Stimulated activated naive CD8-positive, alpha-beta T cell treated with anti-CD3 and anti-CD28 coated beads, Interleukin-15, amount 100 ng/mL, for 72 hours (primary cell): ENCODE measurements around the gene HBA2.
"Not testable (repeated sequence)": the region's sequence is repeated elsewhere in the genome, so short reads cannot be mapped to it uniquely, and the experiment has no call there.

Source experiments
- ATAC-seq: fragments of 150-1000 bp; cut with Tn5 transposase; 2 replicates; pipeline ENCODE4 v1.10.0; 2021; ENCODE audit warnings: mild to moderate bottlenecking, moderate library complexity
- DNase-seq, 2 donors: peaks; one replicate each; pipeline ENCODE4 v3.0.0; 2021 to 2022
- H3K27ac Mint-ChIP-seq, 2 donors: one replicate each; pipeline ENCODE4 v1.8.0; 2022; ENCODE audit warnings: mild to moderate bottlenecking in 2 of 2, mixed read lengths in 2 of 2, moderate library complexity in 2 of 2
- H3K27me3 Mint-ChIP-seq: one replicate; pipeline ENCODE4 v1.8.0; 2022; ENCODE audit warnings: mixed read lengths
- H3K4me1 Mint-ChIP-seq: one replicate; pipeline ENCODE4 v1.8.0; 2022; ENCODE audit warnings: mild to moderate bottlenecking, mixed read lengths
- H3K4me3 Mint-ChIP-seq, 2 donors: one replicate each; pipeline ENCODE4 v1.8.0; 2022; ENCODE audit warnings: mild to moderate bottlenecking in 2 of 2, mixed read lengths in 2 of 2, moderate library complexity in 1 of 2
- H3K9me3 Mint-ChIP-seq, 2 donors: one replicate each; pipeline ENCODE4 v1.8.0; 2022; ENCODE audit warnings: mixed read lengths in 2 of 2

Gene HBA2

DNA sequence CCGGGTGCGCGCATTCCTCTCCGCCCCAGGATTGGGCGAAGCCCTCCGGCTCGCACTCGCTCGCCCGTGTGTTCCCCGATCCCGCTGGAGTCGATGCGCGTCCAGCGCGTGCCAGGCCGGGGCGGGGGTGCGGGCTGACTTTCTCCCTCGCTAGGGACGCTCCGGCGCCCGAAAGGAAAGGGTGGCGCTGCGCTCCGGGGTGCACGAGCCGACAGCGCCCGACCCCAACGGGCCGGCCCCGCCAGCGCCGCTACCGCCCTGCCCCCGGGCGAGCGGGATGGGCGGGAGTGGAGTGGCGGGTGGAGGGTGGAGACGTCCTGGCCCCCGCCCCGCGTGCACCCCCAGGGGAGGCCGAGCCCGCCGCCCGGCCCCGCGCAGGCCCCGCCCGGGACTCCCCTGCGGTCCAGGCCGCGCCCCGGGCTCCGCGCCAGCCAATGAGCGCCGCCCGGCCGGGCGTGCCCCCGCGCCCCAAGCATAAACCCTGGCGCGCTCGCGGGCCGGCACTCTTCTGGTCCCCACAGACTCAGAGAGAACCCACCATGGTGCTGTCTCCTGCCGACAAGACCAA, at the start of gene HBA2:
Gene HBA2, plus strand, starts transcription at position 503 of the 568 bp plus-strand sequence. Its CDS starts 37 bp downstream, at position 540.
- peak within 1 kb of the TSS in 1 of 2 donors; percentile 34 for H3K27ac Mint-ChIP-seq
- peak within 1 kb of the TSS; percentile 56 to 63 for H3K4me3 Mint-ChIP-seq
- H3K4me1 Mint-ChIP-seq, result peaks cover 37% of the 10 kb centered on the region
- DNase-seq, H3K9me3 Mint-ChIP-seq: not testable (repeated sequence)
- H3K27me3 Mint-ChIP-seq, result peaks cover 83% of the 10 kb centered on the region
- ATAC-seq, result peak; percentile 54

DNA sequence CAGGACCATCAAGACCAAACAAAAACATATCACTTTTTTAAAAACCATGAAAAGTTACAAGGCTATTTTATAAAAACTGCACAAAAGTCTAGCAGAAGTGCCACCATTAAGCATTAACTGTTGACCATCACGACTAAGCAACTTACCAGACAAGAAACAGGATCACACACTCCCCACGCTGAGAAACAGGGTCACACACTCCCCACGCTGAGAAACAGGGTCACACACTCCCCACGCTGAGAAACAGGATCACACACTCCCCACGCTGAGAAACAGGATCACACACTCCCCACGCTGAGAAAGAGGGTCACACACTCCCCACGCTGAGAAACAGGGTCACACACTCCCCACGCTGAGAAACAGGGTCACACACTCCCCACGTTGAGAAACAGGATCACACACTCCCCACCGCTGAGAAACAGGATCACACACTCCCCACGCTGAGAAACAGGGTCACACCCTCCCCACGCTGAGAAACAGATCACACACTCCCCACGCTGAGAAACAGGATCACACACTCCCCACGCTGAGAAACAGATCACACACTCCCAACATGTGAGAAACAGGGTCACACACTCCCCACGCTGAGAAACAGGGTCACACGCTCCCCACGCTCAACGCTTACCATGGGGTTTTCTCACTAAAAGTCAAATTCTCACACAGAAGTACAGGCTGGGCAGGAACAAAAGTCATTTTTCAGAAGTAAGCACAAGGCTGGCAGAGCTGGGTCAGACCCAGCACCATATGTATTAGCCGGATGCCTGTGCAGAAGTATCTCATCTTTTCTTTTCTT, 48.9 kb upstream of the HBA2 start:
- not testable (repeated sequence) for H3K4me1 Mint-ChIP-seq, DNase-seq, H3K27ac Mint-ChIP-seq, H3K9me3 Mint-ChIP-seq, ATAC-seq, H3K27me3 Mint-ChIP-seq, H3K4me3 Mint-ChIP-seq

DNA sequence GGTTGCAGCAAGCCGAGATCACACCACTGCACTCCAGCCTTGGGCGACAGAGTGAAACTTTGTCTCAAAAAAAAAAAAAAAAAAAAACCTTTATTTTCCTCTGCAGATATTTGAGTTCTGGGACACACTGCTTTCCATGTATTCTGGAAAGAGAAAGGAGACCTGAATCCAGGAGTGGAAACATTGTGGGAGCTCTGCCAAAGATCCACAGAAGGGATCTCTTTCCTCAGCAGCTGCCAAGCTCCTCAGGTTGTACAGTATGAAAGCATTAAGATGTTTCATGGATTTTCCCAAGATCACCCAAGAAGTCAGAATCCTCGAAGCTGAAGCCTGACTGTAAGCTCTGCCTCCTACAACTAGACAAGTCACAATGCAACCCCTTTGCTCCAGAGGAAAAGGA, 47.7 kb upstream of the HBA2 start:
- Mint-ChIP-seq H3K27me3 (no peaks in the 10 kb centered on the region), H3K27ac (no peak overlapping the region), H3K4me3 (no peak overlapping the region), H3K4me1 (peaks cover 18% of the 10 kb centered on the region), H3K9me3 (no peaks in the 10 kb centered on the region)
- ATAC-seq (no peak), DNase-seq (no peak)

DNA sequence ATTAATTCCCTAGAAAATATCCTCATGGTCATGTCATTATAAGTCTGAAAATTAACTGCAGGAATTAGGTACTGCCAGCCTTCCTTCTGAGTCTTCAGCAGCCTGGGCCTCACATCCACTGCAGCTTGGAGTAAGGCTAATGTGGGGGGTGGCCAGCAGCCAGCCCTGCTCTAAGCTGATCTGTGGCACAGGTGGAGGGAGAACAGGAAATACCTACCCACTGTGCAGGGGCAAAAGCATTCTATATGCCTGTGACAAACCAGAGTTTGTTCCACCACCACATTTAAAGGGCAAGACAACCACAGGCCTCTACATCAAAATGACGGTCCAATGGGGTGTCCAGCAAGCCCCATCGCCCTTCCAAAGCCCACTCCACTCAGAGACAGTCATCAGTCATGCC, 43.6 kb upstream of the HBA2 start:
- Mint-ChIP-seq H3K27me3 (no peaks in the 10 kb centered on the region), H3K4me3 (no peak overlapping the region), H3K27ac (no peak overlapping the region), H3K9me3 (no peaks in the 10 kb centered on the region), H3K4me1 (peaks cover 44% of the 10 kb centered on the region)
- DNase-seq (no peak), ATAC-seq (peak; percentile 63)

- DNase-seq (no peak), ATAC-seq (peak; percentile 40)
- Mint-ChIP-seq H3K9me3 (no peaks in the 10 kb centered on the region), H3K27ac (no peak overlapping the region), H3K27me3 (no peaks in the 10 kb centered on the region), H3K4me3 (no peak overlapping the region), H3K4me1 (peaks cover 56% of the 10 kb centered on the region)
Observed at GRCh38 chr16:130533-131173, 42.0 kb upstream of the HBA2 start.

DNA sequence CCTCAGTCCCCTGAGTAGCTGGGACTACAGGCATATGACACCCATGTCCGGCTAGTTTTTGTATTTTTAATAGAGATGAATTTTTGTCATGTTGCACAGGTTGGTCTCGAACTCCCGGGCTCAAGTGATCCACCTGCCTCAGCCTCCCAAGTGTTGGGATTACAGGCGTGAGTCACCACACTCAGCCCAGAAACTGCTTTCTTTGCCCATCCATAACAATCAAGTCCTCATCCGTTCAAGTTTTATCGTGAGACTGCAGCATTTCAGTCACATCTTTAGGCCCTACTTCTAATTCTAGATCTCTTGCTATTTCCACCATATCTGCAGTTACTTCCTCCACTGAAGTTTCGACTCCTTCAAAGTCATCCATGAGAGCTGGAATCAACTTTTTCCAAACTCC, 40.6 kb upstream of the HBA2 start:
- Mint-ChIP-seq H3K9me3 (no peaks in the 10 kb centered on the region), H3K4me3 (no peak overlapping the region), H3K4me1 (peaks cover 60% of the 10 kb centered on the region), H3K27me3 (no peaks in the 10 kb centered on the region), H3K27ac (peak overlapping the region in 1 of 2 donors; percentile 14)
- ATAC-seq (no peak), DNase-seq (no peak)

- DNase-seq (no peak), ATAC-seq (no peak)
- Mint-ChIP-seq H3K27ac (no peak overlapping the region), H3K4me3 (no peak overlapping the region), H3K9me3 (no peaks in the 10 kb centered on the region), H3K4me1 (peaks cover 72% of the 10 kb centered on the region), H3K27me3 (no peaks in the 10 kb centered on the region)
Observed at GRCh38 chr16:133716-134115, 39.0 kb upstream of the HBA2 start.

DNA sequence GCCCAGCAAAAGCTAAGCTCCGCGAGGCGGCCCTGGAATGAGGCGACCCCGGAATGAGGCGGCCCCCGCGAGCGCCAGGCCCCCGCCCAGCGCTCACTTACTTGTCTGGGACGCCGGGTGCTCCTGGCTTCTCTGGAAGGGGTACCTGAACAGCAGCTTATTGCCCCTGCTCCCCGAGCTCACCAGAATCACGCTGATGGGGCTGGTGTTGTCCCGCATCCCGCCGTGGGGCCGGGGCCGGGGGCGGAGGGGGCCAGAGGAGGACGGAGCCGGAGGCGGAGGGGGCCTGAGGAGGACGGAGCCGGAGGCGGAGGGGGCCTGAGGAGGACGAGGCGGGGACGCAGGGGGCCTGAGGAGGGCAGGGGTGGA, 34.6 kb upstream of the HBA2 start:
- H3K4me3 Mint-ChIP-seq, result peak overlapping the region; percentile 85 to 89
- peak overlapping the region; percentile 78 to 81 for H3K27ac Mint-ChIP-seq
- no peaks in the 10 kb centered on the region for H3K9me3 Mint-ChIP-seq
- peak; percentile 39 for ATAC-seq
- DNase-seq, result peak; percentile 44 to 45
- peaks cover 48% of the 10 kb centered on the region for H3K4me1 Mint-ChIP-seq
- peaks cover under 1% of the 10 kb centered on the region for H3K27me3 Mint-ChIP-seq

- Mint-ChIP-seq H3K27me3 (peaks cover 21% of the 10 kb centered on the region), H3K4me1 (peaks cover 25% of the 10 kb centered on the region), H3K9me3 (no peaks in the 10 kb centered on the region), H3K4me3 (no peak overlapping the region), H3K27ac (no peak overlapping the region)
- ATAC-seq (no peak), DNase-seq (no peak)
Observed at GRCh38 chr16:140175-140857, 32.4 kb upstream of the HBA2 start.

DNA sequence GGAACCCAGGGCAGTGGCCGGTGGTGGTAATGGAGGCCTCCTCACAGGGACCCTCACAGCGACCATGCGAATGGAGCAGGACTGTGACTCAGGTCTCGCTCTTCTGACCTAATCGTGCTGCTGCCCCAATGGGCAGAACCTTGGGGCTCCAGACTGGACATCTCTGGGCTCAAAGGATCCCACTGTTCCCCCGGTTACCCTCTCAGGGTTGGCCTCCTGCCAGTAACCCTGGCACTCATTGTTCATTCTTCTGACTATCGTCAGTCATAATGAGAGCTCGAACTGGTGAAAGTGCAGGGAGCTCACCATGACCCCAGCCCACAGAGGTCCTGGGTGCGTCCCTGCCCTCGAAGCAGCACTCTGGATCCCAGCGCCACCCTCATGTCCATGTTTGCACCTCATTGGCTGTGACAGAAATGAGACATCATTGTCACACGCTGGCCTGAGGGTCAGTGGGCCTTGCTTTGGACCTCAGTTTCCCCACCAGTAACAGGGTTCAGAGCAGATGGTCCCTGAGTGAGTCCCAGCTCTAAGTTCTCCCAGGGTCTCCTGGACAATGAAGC, 30.2 kb upstream of the HBA2 start:
- Mint-ChIP-seq H3K27ac (no peak overlapping the region), H3K27me3 (peaks cover 21% of the 10 kb centered on the region), H3K4me3 (no peak overlapping the region), H3K9me3 (no peaks in the 10 kb centered on the region), H3K4me1 (peaks cover 13% of the 10 kb centered on the region)
- ATAC-seq (no peak), DNase-seq (no peak)

GRCh38 chr16:143047-143446, 29.6 kb upstream of the HBA2 start:
- H3K9me3 Mint-ChIP-seq, result no peaks in the 10 kb centered on the region
- no peak for ATAC-seq
- DNase-seq, result no peak
- H3K27me3 Mint-ChIP-seq, result peaks cover 21% of the 10 kb centered on the region
- peaks cover 7% of the 10 kb centered on the region for H3K4me1 Mint-ChIP-seq
- H3K27ac Mint-ChIP-seq, result no peak overlapping the region
- H3K4me3 Mint-ChIP-seq, result no peak overlapping the region

GRCh38 chr16:143456-143855, 29.2 kb upstream of the HBA2 start:
- H3K4me1 Mint-ChIP-seq, result peaks cover 6% of the 10 kb centered on the region

DNA sequence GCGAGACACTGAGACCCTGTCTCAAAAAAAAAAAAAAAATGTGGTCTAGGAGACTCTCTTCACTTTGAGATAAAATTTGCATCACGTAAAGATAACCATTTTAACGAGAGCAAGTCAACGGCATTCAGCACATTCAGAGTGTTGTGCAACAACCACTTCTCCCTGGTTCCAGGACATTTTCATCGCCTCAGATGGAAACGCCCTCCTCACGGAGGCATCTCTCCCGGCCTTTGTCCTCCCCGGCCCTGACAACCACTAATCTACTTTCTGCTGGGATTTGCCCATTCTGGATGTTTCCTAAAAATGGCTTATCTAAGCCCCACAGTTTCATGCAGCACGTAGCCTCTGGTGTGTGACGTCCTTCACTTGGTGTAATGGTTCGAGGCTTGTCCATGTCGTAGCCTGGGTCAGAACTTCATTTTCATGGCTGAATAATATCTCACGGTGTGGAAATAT, 27.9 kb upstream of the HBA2 start:
- H3K4me3 Mint-ChIP-seq, result no peak overlapping the region
- H3K4me1 Mint-ChIP-seq, result no peaks in the 10 kb centered on the region
- DNase-seq (no peak), ATAC-seq (no peak)
- H3K9me3 Mint-ChIP-seq, result no peaks in the 10 kb centered on the region
- peaks cover 33% of the 10 kb centered on the region for H3K27me3 Mint-ChIP-seq
- H3K27ac Mint-ChIP-seq, result peak overlapping the region in 1 of 2 donors; percentile 3

More at GRCh38 chr16:143456-143855, 29.2 kb upstream of the HBA2 start:
- no peak overlapping the region for H3K4me3 Mint-ChIP-seq
- H3K27me3 Mint-ChIP-seq, result peaks cover 21% of the 10 kb centered on the region
- ATAC-seq, result no peak
- DNase-seq, result no peak
- no peaks in the 10 kb centered on the region for H3K9me3 Mint-ChIP-seq
- peak overlapping the region in 1 of 2 donors; percentile 13 for H3K27ac Mint-ChIP-seq

DNA sequence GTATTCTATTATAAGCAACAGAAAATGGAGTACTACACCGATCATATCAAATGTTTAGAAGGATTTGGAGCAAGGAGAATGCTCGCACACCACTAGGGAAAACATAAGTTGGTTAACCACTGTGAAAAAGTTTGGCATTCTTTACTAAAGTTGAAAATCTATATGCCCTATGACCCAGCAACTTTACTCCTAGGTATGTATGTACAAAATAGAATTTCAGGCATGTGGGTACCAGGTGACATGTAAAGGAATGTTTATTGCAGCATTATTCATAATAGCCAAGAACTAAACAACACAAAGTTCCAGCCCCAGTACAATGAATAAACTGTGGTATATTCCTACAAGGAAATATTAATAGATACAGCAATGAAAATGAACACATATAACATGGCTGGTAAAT, 26.0 kb upstream of the HBA2 start:
- Mint-ChIP-seq H3K27ac (no peak overlapping the region), H3K9me3 (no peaks in the 10 kb centered on the region), H3K27me3 (peaks cover 48% of the 10 kb centered on the region), H3K4me1 (no peaks in the 10 kb centered on the region), H3K4me3 (no peak overlapping the region)
- DNase-seq (no peak), ATAC-seq (no peak)

DNA sequence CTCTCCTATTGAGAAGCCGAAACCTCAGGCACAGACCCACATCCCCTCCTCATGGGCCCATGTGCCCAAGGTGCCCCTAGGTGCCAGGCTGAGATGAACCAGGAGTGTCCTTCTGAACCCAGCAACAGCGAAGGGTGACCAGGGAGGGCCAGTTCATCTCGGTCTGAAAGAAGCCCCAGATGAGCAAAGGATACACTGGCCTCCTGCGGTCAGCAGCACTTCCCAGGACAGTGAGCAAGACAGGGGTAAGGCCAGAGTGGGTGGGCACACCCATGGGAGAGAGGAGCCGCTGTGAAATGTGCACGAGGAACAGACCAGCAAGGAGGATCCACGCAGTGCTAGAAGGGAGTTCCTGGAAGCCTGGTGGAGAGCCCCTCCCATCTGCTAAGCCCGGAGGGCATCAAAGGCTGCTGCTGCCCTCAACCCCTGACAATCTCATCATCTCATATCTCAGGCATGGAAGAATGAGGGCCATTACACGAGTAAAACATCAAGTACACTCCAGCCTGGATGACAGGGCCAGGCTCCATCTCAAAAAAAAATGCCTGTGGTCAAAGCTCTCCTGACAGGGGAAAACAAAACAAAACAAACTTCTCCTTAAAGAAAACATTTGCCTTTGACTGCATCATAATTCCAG, 23.5 kb upstream of the HBA2 start:
- H3K27ac Mint-ChIP-seq, result no peak overlapping the region

More for the DNA sequence above, 23.5 kb upstream of the HBA2 start:
- H3K4me3 Mint-ChIP-seq, result no peak overlapping the region
- H3K9me3 Mint-ChIP-seq, result no peaks in the 10 kb centered on the region
- DNase-seq, result no peak
- peaks cover 2% of the 10 kb centered on the region for H3K4me1 Mint-ChIP-seq
- H3K27me3 Mint-ChIP-seq, result peaks cover 51% of the 10 kb centered on the region
- ATAC-seq, result no peak
